IMR-90 (cell line): ENCODE results near the gene PMM1. TPM values are rescaled to one million over a fixed set of nuclear protein-coding genes. Genes with fewer than 3 reads are reported as not detected.
A peak's percentile ranks its signal among the peaks of the same experiment; 100 is the strongest.

Experiments
- ATAC-seq: fragments of 200-7000 bp; cut with Tn5 transposase; 2 replicates; pipeline ENCODE4 v1.9.1; 2020; ENCODE audit warnings: low read depth, mild to moderate bottlenecking, moderate library complexity
- BruUV-seq: library from RNA; stranded (reverse); fragments of 400-500 nt; replicated peaks from 2 replicates; lab custom pipeline; 2021; lab: Mats Ljungman, UMichigan
- CTCF ChIA-PET: fragments of 300-600 bp; formaldehyde crosslinking; extraction: SDS; loops from one replicate; lab custom pipeline; 2021; ENCODE audit warnings: antibody characterized with exemption; lab: Yijun Ruan, JAX
- POLR2A ChIA-PET: fragments of 300-600 bp; sonication (Branson Sonifier 250); formaldehyde crosslinking; loops from one replicate; lab custom pipeline; 2022; ENCODE audit warnings: antibody characterized with exemption; ENCODE audit not compliant: unreplicated experiment; lab: Charles Lee
- DNase-seq: peaks from one replicate; pipeline ENCODE4 v3.0.0; 2013
- H2AFZ ChIP-seq: replicated peaks from 2 replicates; pipeline ENCODE3; 2013; ENCODE audit warnings: low read length, mild to moderate bottlenecking; ENCODE audit not compliant: poor library complexity
- H2AK5ac ChIP-seq: 2 replicates; pipeline ENCODE4 v1.6.1; 2013; ENCODE audit warnings: low read depth, low read length, inconsistent platforms
- H2AK9ac ChIP-seq: replicated peaks from 2 replicates; pipeline ENCODE3; 2013; ENCODE audit warnings: mild to moderate bottlenecking, low read depth, low read length, moderate library complexity; ENCODE audit not compliant: poor library complexity
- H2BK120ac ChIP-seq: 2 replicates; pipeline ENCODE4 v1.6.1; 2013; ENCODE audit warnings: low read depth, low read length, inconsistent platforms
- H2BK15ac ChIP-seq: 3 replicates; pipeline ENCODE4 v1.6.1; 2013; ENCODE audit warnings: low read depth, low read length, inconsistent platforms
- H2BK20ac ChIP-seq: 2 replicates; pipeline ENCODE4 v1.6.1; 2013; ENCODE audit warnings: low read depth, mild to moderate bottlenecking, inconsistent platforms, low read length, moderate library complexity
- H2BK5ac ChIP-seq: 2 replicates; pipeline ENCODE4 v1.6.1; 2013; ENCODE audit warnings: mild to moderate bottlenecking, low read depth, low read length, inconsistent platforms; ENCODE audit not compliant: poor library complexity, severe bottlenecking
- H3K14ac ChIP-seq: replicated peaks from 2 replicates; pipeline ENCODE4 v1.6.1; 2013; ENCODE audit warnings: low read depth, low read length, inconsistent platforms
- H3K18ac ChIP-seq: 2 replicates; pipeline ENCODE4 v1.6.1; 2013; ENCODE audit warnings: low read depth, low read length, control low read depth
- H3K23ac ChIP-seq: 2 replicates; pipeline ENCODE4 v1.6.1; 2013; ENCODE audit warnings: low read depth, low read length, inconsistent platforms
- H3K27ac ChIP-seq: 2 replicates; pipeline ENCODE4 v1.5.1; 2013; ENCODE audit warnings: mild to moderate bottlenecking, control low read depth, low read length; ENCODE audit not compliant: insufficient read depth
- H3K27me3 ChIP-seq: 2 replicates; pipeline ENCODE4 v1.6.1; 2013; ENCODE audit warnings: low read length; ENCODE audit not compliant: control insufficient read depth, insufficient read depth
- H3K36me3 ChIP-seq: 2 replicates; pipeline ENCODE4 v1.6.1; 2013; ENCODE audit warnings: low read length, mixed read lengths; ENCODE audit not compliant: control insufficient read depth, insufficient read depth
- H3K4ac ChIP-seq: 2 replicates; pipeline ENCODE4 v1.6.1; 2013; ENCODE audit warnings: low read depth, low read length, inconsistent platforms
- H3K4me1 ChIP-seq: 2 replicates; pipeline ENCODE4 v1.6.1; 2013; ENCODE audit warnings: low read length, mixed read lengths; ENCODE audit not compliant: control insufficient read depth, insufficient read depth
- H3K4me2 ChIP-seq: 2 replicates; pipeline ENCODE4 v1.6.1; 2013; ENCODE audit warnings: low read depth, mild to moderate bottlenecking, control low read depth, low read length, moderate library complexity
- H3K4me3 ChIP-seq: 2 replicates; pipeline ENCODE4 v1.5.1; 2013; ENCODE audit warnings: low read depth, mild to moderate bottlenecking, control low read depth, low read length, moderate library complexity; ENCODE audit not compliant: insufficient read depth
- H3K56ac ChIP-seq: 2 replicates; pipeline ENCODE4 v1.6.1; 2013; ENCODE audit warnings: low read length, inconsistent platforms; ENCODE audit not compliant: insufficient read depth; ENCODE audit errors: extremely low read depth
- H3K79me1 ChIP-seq, 2 experiments: 2 replicates each; pipeline ENCODE4 v1.6.1; 2013; ENCODE audit warnings: low read length in 2 of 2, inconsistent platforms in 1 of 2, low read depth in 1 of 2
- H3K9ac ChIP-seq: 2 replicates; pipeline ENCODE4 v1.6.1; 2013; ENCODE audit warnings: low read depth, low read length, control low read depth
- H3K9me1 ChIP-seq: 2 replicates; pipeline ENCODE4 v1.6.1; 2013; ENCODE audit warnings: low read length, inconsistent platforms; ENCODE audit not compliant: insufficient read depth
- H3K9me3 ChIP-seq: 2 replicates; pipeline ENCODE4 v1.6.1; 2013; ENCODE audit warnings: low read length; ENCODE audit not compliant: control insufficient read depth, insufficient read depth
- H4K20me1 ChIP-seq: 2 replicates; pipeline ENCODE4 v1.6.1; 2013; ENCODE audit warnings: low read length, inconsistent platforms; ENCODE audit not compliant: insufficient read depth
- H4K5ac ChIP-seq: 2 replicates; pipeline ENCODE4 v1.6.1; 2013; ENCODE audit warnings: mild to moderate bottlenecking, low read depth, low read length, control low read depth
- H4K8ac ChIP-seq, 2 experiments: 2 replicates each; pipeline ENCODE4 v1.6.1; 2013; ENCODE audit warnings: low read depth in 2 of 2, low read length in 2 of 2, control low read depth in 1 of 2, inconsistent platforms in 1 of 2
- H4K91ac ChIP-seq: 2 replicates; pipeline ENCODE4 v1.6.1; 2013; ENCODE audit warnings: low read depth, low read length, inconsistent platforms; ENCODE audit not compliant: insufficient read depth
- BHLHE40 ChIP-seq: fragments of 150-350 bp; IDR thresholded peaks from 2 replicates; pipeline ENCODE4 v1.6.1; 2016; ENCODE audit warnings: mild to moderate bottlenecking, low read depth, low read length
- CHD1 ChIP-seq: IDR thresholded peaks from 2 replicates; pipeline ENCODE4 v1.6.1; 2012; ENCODE audit warnings: low read depth, low read length, improper control_type of control experiment
- CTCF ChIP-seq: conservative IDR thresholded peaks from 2 replicates; pipeline ENCODE4 v1.5.1; 2012; ENCODE audit warnings: mild to moderate bottlenecking, low read depth, low read length, improper control_type of control experiment
- MAZ ChIP-seq: IDR thresholded peaks from 2 replicates; pipeline ENCODE4 v1.6.1; 2012; ENCODE audit warnings: low read depth, mild to moderate bottlenecking, low read length, improper control_type of control experiment, moderate library complexity, borderline replicate concordance
- MXI1 ChIP-seq: IDR thresholded peaks from 2 replicates; pipeline ENCODE4 v1.6.1; 2012; ENCODE audit warnings: low read depth, mild to moderate bottlenecking, low read length, moderate library complexity, borderline replicate concordance
- POLR2A ChIP-seq: IDR thresholded peaks from 2 replicates; pipeline ENCODE4 v1.6.1; 2012; ENCODE audit warnings: mild to moderate bottlenecking, low read depth, low read length
- RFX5 ChIP-seq: IDR thresholded peaks from 2 replicates; pipeline ENCODE4 v1.8.0; 2012; ENCODE audit warnings: low read depth, mild to moderate bottlenecking, low read length, moderate library complexity
- SMC3 ChIP-seq: fragments of 150-350 bp; IDR thresholded peaks from 2 replicates; pipeline ENCODE4 v1.6.1; 2016; ENCODE audit warnings: low read depth, mild to moderate bottlenecking, antibody characterized with exemption, low read length, moderate library complexity
- USF2 ChIP-seq: fragments of 150-350 bp; IDR thresholded peaks from 2 replicates; pipeline ENCODE4 v1.6.1; 2017; ENCODE audit warnings: mild to moderate bottlenecking, antibody characterized with exemption, low read length, low read depth
- WGBS, 2 experiments: methylation state at CpG; one replicate each; pipeline versions ENCODE4 v1.1.5 to v1.1.7; 2013; ENCODE audit warnings: missing lambda C conversion rate in 2 of 2; ENCODE audit not compliant: insufficient read length in 1 of 2; ENCODE audit errors: extremely low coverage in 2 of 2; 5-methylcytosine and 5-hydroxymethylcytosine counted together
- dilution Hi-C: fragments of 300-500 bp; cut with HindIII; formaldehyde crosslinking; loops from one replicate; pipeline ENCODE4 v1.14.3; 2018; ENCODE audit warnings: low sequenced_read_pairs; ENCODE audit not compliant: unreplicated experiment
- in situ Hi-C: fragments of 300-500 bp; cut with MboI; formaldehyde crosslinking; loops from 3 replicates; pipeline ENCODE4 v1.14.3; 2019; ENCODE audit warnings: low sequenced_read_pairs, inconsistent platforms, mixed read lengths
- intact Hi-C: fragments of 100-400 bp; cut with micrococcal nuclease; formaldehyde crosslinking; loops from 2 replicates; pipeline ENCODE4 v1.10.0; 2022
- polyA plus RNA-seq, 3 experiments: library from polyadenylated mRNA; depleted of rRNA; stranded (reverse); fragments of >200 nt; gene quantifications; 2 replicates each; pipeline ENCODE4 v1.2.3, GENCODE V29; 2012; ENCODE audit warnings: low replicate concordance in 1 of 3
- total RNA-seq: library from RNA; depleted of rRNA; stranded (reverse); fragments of >200 nt; gene quantifications from 2 replicates; pipeline ENCODE4 v1.2.3, GENCODE V29; 2012

The PMM1 gene
- total and polyA plus RNA-seq, 2 of the 4 experiments (the other 2 are of a cell fraction), result 22.8 to 92.8 TPM

- no peak; the same call in 1 of the 2 replicates for TF ChIP-seq CHD1
Observed at GRCh38 chr22:41621099-41621910, 31.7 kb upstream of the PMM1 start, which contains the start of gene XRCC6 (continued).

- H2BK5ac ChIP-seq, result peak within 1 kb of the TSS; percentile 93
- no peak within 1 kb of the TSS for H2BK15ac ChIP-seq
- peaks cover 17 to 58% of the 10 kb centered on the region in 2 experiments for H3K79me1 ChIP-seq
- H3K36me3 ChIP-seq, result peaks cover 15% of the 10 kb centered on the region
- peak within 1 kb of the TSS; percentile 94 for H3K4ac ChIP-seq
- H4K8ac ChIP-seq, result peak within 1 kb of the TSS; percentile 73 to 98
- H3K56ac ChIP-seq, result peak within 1 kb of the TSS; percentile 79
- no peaks in the 10 kb centered on the region for H3K27me3 ChIP-seq
- no peak for DNase-seq
- peak within 1 kb of the TSS; percentile 98 for H2AK5ac ChIP-seq
- H2BK20ac ChIP-seq, result no peak within 1 kb of the TSS
- peaks cover 17% of the 10 kb centered on the region for H4K20me1 ChIP-seq
- no TSS peak for BruUV-seq
- H3K4me1 ChIP-seq, result peaks cover 2% of the 10 kb centered on the region; the same call in 1 of the 2 replicates
- peak within 1 kb of the TSS; percentile 88 for H4K91ac ChIP-seq
- peak within 1 kb of the TSS; percentile 84 for H3K4me3 ChIP-seq
- POLR2A ChIA-PET, result no interaction called here
- peak within 1 kb of the TSS; percentile 96 for H3K14ac ChIP-seq
- peak within 1 kb of the TSS; percentile 93 for H3K9ac ChIP-seq
- peak within 1 kb of the TSS; percentile 70 for H3K18ac ChIP-seq
- H3K4me2 ChIP-seq, result peak within 1 kb of the TSS; percentile 91
- peak; percentile 16 for ATAC-seq
- CTCF ChIA-PET, result no interaction called here
- peak within 1 kb of the TSS; percentile 98 for H2AFZ ChIP-seq
- dilution Hi-C loops (no loop called here), intact Hi-C loops (loop anchor here (2.0 kb wide), 1 partner anchor 76 kb away; the partner anchor contains the start of gene POLR3H), in situ Hi-C loops (no loop called here)
- H3K9me1 ChIP-seq, result 0 out of 2 replicates have a peak, but pooled peaks cover 2% of the 10 kb centered on the region
- no peaks in the 10 kb centered on the region for H3K9me3 ChIP-seq
- peak within 1 kb of the TSS; percentile 72; the same call in 1 of the 2 replicates for H2BK120ac ChIP-seq
- WGBS, 2 experiments, result 0% methylated on average over 31 of the region's 40 CpGs; no CpG with 5 or more reads in 1 of the 2 experiments
- peak within 1 kb of the TSS; percentile 99 for H3K23ac ChIP-seq
- TF ChIP-seq MAZ (peak; percentile 67; the same call in 1 of the 2 replicates), MXI1 (peak; percentile 27; the same call in 1 of the 2 replicates), CTCF (0 out of 2 replicates have a peak, but pooled peaks have one; percentile 6), POLR2A (peak; percentile 66), USF2 (no peak), BHLHE40 (no peak), RFX5 (no peak), SMC3 (no peak)
- H2AK9ac ChIP-seq, result peak within 1 kb of the TSS; percentile 99
- H4K5ac ChIP-seq, result peak within 1 kb of the TSS; percentile 86
- peak within 1 kb of the TSS; percentile 94 for H3K27ac ChIP-seq
Observed at GRCh38 chr22:41620589-41621098, 31.0 kb upstream of the PMM1 start, which contains the start of gene DESI1. Gene DESI1, minus strand, starts transcription at chr22:41621043. Its CDS starts 204 bp downstream, at chr22:41620839.
